Medulla oblongata (tissue), 1 donor: ENCODE results near the gene WBP2.
"Not testable (repeated sequence)": the region's sequence is repeated elsewhere in the genome, so short reads cannot be mapped to it uniquely, and the experiment has no call there.

ENCODE experiments used
- DNase-seq: peaks from one replicate; pipeline ENCODE4 v3.0.0-alpha.2; 2015; ENCODE audit errors: extremely low spot score

WBP2 gene

GRCh38 chr17:75814021-75814395 is 41.1 kb downstream of the WBP2 start:
- no peak for DNase-seq

DNA sequence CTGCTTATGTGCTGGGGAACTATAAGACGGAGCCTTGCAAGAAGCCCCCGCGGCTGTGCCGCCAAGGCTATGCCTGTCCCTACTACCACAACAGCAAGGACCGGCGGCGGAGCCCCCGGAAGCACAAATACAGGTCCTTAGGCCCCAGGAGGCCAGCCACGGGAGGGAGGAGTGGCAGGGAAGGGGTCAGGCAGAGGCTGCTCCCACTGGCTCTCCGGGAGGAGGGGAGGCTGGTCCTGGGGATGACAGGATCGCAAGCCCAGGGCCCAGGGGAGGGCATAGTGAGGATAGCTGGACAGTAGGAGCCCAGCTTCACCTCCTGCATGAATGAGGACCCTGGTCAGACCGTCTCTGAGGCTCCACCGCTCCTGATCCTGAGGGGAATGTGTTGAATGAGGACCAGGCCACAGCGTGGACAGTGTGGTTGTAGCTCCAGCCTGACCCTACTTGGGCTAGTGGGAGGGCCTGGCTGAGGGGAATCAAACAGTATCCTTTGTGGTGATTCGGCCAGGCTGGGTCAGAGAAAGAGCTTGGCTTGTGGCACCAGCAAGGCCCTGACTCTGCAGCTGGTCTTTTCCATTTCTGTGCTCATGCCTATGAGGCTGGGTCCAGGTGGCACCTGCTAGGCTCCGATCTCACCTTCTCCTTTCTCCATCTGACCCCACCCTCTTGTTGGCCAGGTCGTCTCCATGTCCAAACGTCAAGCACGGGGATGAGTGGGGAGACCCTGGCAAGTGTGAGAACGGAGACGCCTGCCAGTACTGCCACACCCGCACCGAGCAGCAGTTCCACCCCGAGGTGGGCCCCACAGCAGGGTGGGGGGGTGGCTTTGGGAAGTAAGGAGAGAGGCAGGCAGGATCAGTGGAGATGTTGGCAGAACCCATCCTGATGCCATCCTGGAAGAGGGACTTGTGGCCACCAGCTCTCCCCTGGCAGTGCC is 41.8 kb downstream of the WBP2 start:
- DNase-seq: no peak

GRCh38 chr17:75812096-75813013 is 42.8 kb downstream of the WBP2 start:
- DNase-seq: no peak

DNA sequence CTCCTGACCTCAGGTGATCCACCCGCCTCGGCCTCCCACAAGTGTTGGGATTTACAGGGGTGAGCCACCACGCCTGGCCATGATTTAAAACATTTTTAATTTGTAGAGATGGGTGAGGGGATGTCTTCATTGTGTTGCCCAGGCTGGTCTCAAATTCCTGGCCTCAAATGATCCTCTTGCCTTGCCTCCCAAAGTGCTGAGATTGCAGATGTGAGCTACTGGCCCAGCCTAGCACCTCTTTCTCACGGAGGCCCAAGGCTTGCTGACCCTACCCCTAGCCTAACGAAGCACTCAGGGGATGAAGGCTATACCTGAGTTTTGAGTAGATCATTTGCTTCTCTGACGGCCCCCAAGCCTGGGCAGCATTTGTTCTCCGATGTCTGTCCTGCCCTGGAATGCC is 44.0 kb downstream of the WBP2 start:
- DNase-seq: no peak

DNA sequence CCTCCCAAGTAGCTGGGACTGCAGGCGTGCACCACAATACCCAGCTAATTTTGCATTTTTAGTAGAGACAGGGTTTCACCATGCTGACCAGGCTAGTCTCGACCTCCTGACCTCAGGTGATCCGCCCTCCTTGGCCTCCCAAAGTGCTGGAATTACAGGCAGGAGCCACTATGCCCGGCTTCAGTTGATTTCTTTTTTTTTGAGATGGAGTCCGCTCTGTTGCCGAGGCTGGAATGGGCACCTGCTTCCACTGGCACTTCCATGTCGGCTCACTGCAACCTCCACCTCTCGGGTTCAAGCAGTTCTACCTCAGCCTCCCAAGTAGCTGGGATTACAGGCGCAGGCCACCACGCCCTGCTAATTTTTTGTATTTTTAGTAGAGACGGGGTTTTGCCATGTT is 44.4 kb downstream of the WBP2 start:
- not testable (repeated sequence) for DNase-seq

DNA sequence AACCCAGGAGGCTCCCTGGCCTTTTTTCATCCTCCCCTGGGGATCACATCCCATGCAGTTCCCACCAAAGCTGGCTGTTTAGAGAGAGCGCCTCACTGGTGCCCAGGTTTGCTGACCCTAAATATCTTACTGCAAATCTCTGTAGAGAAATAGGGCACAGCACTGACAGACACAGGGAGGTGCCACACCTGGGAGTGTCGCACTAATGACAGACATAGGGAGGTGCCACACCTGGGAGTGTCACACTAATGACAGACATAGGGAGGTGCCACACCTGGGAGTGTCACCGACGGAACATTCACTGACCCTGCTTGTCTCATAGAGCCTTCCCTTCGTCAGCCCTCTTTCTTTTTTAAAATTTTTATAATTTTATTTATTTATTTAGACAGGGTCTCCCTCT is 44.9 kb downstream of the WBP2 start:
- DNase-seq: no peak

- no peak for DNase-seq
Measured at GRCh38 chr17:75809631-75810111, 45.5 kb downstream of the WBP2 start.

GRCh38 chr17:75808905-75809621 is 46.1 kb downstream of the WBP2 start:
- DNase-seq: no peak

GRCh38 chr17:75808549-75808904 is 46.6 kb downstream of the WBP2 start:
- no peak for DNase-seq

DNA sequence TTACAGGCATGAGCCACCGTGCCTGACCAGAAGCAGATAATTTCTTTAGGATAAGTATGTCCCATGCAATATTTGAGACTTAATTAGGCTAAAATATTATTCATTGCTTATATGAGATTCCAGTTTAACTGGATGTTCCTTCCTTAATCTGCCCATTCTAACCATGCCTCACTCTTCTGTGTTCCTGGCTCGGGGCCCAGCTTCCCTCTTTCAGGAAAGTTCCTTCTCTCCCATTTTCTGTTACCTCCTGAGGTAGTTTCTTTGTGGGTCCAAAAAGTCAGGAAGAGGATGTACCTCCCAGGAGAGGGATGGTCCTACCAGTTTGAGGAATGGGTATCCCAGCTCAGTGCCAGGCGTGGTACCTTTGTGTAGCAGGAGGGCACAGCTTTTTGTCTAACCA is 47.3 kb downstream of the WBP2 start:
- no peak for DNase-seq

- DNase-seq: no peak
Measured at GRCh38 chr17:75806822-75807500, 48.2 kb downstream of the WBP2 start.

DNA sequence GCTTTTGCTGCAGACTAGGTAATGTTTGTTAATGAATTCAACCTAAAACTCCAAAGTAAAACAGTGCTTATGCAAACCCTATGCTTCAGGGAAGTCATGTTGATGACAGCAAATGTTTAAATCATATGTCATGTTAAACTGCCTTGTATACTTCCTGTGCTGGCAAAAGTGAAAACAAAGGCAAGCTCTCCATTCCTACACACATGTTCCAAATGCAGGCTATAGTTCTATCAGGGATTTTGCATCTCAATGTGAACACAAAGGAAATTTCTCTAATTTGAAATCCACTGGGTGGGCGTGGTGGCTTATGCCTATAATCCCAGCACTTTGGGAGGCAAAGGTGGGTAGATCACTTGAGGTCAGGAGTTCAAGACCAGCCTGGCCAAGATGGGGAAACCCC is 51.3 kb downstream of the WBP2 start:
- no peak for DNase-seq

DNA sequence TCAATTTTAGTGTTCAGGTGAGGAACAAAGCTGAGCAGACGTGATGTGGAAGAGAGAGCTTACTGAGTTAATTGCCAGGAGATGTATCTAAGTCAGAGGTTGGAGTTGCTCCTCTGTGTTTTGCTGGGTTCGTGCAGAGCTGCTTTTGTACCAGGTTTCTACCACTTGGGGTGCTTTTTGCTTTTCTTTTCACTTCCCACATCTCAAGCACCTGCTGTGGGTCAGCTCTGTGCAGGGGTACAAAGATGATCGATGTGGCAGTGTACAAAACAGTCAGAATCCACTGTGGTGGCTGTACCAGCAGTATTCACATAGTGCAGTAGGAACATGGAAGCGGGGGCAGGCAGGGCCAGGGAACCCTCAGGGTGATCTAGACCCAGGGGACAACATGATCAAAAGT is 55.7 kb downstream of the WBP2 start:
- no peak for DNase-seq

GRCh38 chr17:75795820-75796607 is 59.1 kb downstream of the WBP2 start:
- no peak for DNase-seq
